Tibial artery (tissue), 4 donors: ENCODE data around the gene PUM2.

Experiments
- DNase-seq, 2 donors: peaks; one replicate each; pipeline ENCODE4 v3.0.0-alpha.2; 2019
- H3K27ac ChIP-seq, 2 donors: fragments of 200-600 bp; sonication (generic) in 1 of 2; 1 replicate in 1 of 2; 2 replicates in 1 of 2; pipeline ENCODE4 v1.5.1; 2018 to 2019; ENCODE audit warnings: mild to moderate bottlenecking in 1 of 2
- H3K27me3 ChIP-seq, 2 donors: fragments of 200-600 bp; sonication (generic) in 1 of 2; one replicate each; pipeline versions ENCODE4 v1.5.1 to v1.6.0; 2016 to 2019
- H3K36me3 ChIP-seq, 3 donors: fragments of 200-600 bp; sonication (generic) in 2 of 3; one replicate each; pipeline ENCODE4 v1.5.1; 2016 to 2019; ENCODE audit warnings: mild to moderate bottlenecking in 2 of 3
- H3K4me1 ChIP-seq, 4 donors: fragments of 200-600 bp; sonication (generic) in 2 of 4; 1 replicate in 3 of 4; 2 replicates in 1 of 4; pipeline ENCODE4 v1.5.1; 2016 to 2019
- H3K4me3 ChIP-seq, 2 donors: fragments of 200-600 bp; sonication (generic) in 1 of 2; 1 replicate in 1 of 2; 2 replicates in 1 of 2; pipeline ENCODE4 v1.5.1; 2018 to 2019; ENCODE audit warnings: mild to moderate bottlenecking in 2 of 2
- H3K9me3 ChIP-seq, 3 donors: fragments of 200-600 bp; sonication (generic) in 1 of 3; one replicate each; pipeline ENCODE4 v1.5.1; 2016 to 2019
- intact Hi-C: fragments of 100-400 bp; cut with DNase I; formaldehyde crosslinking; loops from one replicate; pipeline ENCODE4 v1.15.0; 2023; ENCODE audit warnings: low total_unique reads
- TF ChIP-seq, protein P1 (sequence below), 2 experiments: fragments of 200-600 bp in 1 of 2; fragments of 450-650 bp in 1 of 2; IDR thresholded peaks; one replicate each; pipeline ENCODE4 v1.5.1; 2017 to 2019; ENCODE audit warnings: antibody characterized with exemption in 2 of 2, mild to moderate bottlenecking in 1 of 2, moderate library complexity in 1 of 2

The PUM2 gene

GRCh38 chr2:20307311-20307710, 43.3 kb downstream of the PUM2 start:
- intact Hi-C loops, result no loop called here

GRCh38 chr2:20304411-20304810, 46.2 kb downstream of the PUM2 start:
- no peaks in the 10 kb centered on the region for H3K9me3 ChIP-seq
- peaks cover 0 to 8% (median 0%) of the 10 kb centered on the region in 4 donors for H3K4me1 ChIP-seq
- no peak for DNase-seq
- TF ChIP-seq, protein P1, sequence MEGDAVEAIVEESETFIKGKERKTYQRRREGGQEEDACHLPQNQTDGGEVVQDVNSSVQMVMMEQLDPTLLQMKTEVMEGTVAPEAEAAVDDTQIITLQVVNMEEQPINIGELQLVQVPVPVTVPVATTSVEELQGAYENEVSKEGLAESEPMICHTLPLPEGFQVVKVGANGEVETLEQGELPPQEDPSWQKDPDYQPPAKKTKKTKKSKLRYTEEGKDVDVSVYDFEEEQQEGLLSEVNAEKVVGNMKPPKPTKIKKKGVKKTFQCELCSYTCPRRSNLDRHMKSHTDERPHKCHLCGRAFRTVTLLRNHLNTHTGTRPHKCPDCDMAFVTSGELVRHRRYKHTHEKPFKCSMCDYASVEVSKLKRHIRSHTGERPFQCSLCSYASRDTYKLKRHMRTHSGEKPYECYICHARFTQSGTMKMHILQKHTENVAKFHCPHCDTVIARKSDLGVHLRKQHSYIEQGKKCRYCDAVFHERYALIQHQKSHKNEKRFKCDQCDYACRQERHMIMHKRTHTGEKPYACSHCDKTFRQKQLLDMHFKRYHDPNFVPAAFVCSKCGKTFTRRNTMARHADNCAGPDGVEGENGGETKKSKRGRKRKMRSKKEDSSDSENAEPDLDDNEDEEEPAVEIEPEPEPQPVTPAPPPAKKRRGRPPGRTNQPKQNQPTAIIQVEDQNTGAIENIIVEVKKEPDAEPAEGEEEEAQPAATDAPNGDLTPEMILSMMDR (IDR thresholded peaks at IDR 0.05), result no peak
- intact Hi-C loops, result no loop called here
- no peak overlapping the region for H3K4me3 ChIP-seq
- no peaks in the 10 kb centered on the region for H3K27me3 ChIP-seq
- H3K36me3 ChIP-seq, result peaks cover 34 to 71% (median 41%) of the 10 kb centered on the region in 3 donors
- H3K27ac ChIP-seq, result no peak overlapping the region

More at GRCh38 chr2:20307311-20307710, 43.3 kb downstream of the PUM2 start:
- no peak for DNase-seq
- no peak overlapping the region for H3K4me3 ChIP-seq
- H3K36me3 ChIP-seq, result peaks cover 52 to 64% (median 64%) of the 10 kb centered on the region in 3 donors
- no peak overlapping the region for H3K27ac ChIP-seq
- TF ChIP-seq, protein P1 (IDR thresholded peaks at IDR 0.05), result no peak
- H3K4me1 ChIP-seq, result peaks cover 0 to 8% (median 0%) of the 10 kb centered on the region in 4 donors
- no peaks in the 10 kb centered on the region for H3K9me3 ChIP-seq
- no peaks in the 10 kb centered on the region for H3K27me3 ChIP-seq

DNA sequence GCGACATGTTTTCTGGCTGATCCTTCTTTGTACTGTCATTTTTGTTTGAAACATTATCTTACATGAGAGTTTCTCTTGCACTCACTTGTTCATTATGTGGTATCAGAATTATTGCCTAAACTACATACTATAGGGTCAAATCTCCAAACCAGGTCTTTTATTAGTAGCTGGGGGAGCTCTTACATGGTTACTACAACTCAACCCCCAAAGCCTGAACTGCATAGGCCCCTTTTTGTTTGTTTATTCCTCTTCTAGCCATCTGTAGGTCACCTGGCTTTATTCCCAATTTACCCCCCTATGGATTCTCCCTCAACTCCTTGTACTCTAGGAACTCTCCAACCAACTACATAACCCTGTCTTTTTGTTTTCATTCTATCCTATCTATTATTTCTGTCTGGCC, 46.7 kb downstream of the PUM2 start:
- intact Hi-C loops, result no loop called here
- Histone ChIP-seq H3K4me1 (peaks cover 0 to 8% (median 0%) of the 10 kb centered on the region in 4 donors), H3K4me3 (no peak overlapping the region), H3K9me3 (no peaks in the 10 kb centered on the region), H3K27ac (no peak overlapping the region), H3K27me3 (no peaks in the 10 kb centered on the region), H3K36me3 (peaks cover 37 to 71% (median 38%) of the 10 kb centered on the region in 3 donors)
- TF ChIP-seq, protein P1 (IDR thresholded peaks at IDR 0.05), result no peak
- DNase-seq, result no peak

- TF ChIP-seq, protein P1 (IDR thresholded peaks at IDR 0.05), result no peak
- H3K4me3 ChIP-seq, result no peak overlapping the region
- H3K27ac ChIP-seq, result no peak overlapping the region
- DNase-seq, result no peak
- no peaks in the 10 kb centered on the region for H3K9me3 ChIP-seq
- peaks cover 18 to 69% (median 24%) of the 10 kb centered on the region in 3 donors for H3K36me3 ChIP-seq
- intact Hi-C loops, result no loop called here
- H3K27me3 ChIP-seq, result no peaks in the 10 kb centered on the region
- H3K4me1 ChIP-seq, result peaks cover 0 to 8% (median 0%) of the 10 kb centered on the region in 4 donors
Measured at GRCh38 chr2:20302019-20302418, 48.6 kb downstream of the PUM2 start.

- no peak overlapping the region for H3K27ac ChIP-seq
- H3K4me3 ChIP-seq, result no peak overlapping the region
- H3K36me3 ChIP-seq, result peaks cover 13 to 68% (median 20%) of the 10 kb centered on the region in 3 donors
- H3K4me1 ChIP-seq, result peaks cover 0 to 8% (median 0%) of the 10 kb centered on the region in 4 donors
- intact Hi-C loops, result no loop called here
- DNase-seq, result no peak
- TF ChIP-seq, protein P1 (IDR thresholded peaks at IDR 0.05), result no peak
- H3K27me3 ChIP-seq, result no peaks in the 10 kb centered on the region
- no peaks in the 10 kb centered on the region for H3K9me3 ChIP-seq
Measured at GRCh38 chr2:20300656-20301055, 50.0 kb downstream of the PUM2 start.

DNA sequence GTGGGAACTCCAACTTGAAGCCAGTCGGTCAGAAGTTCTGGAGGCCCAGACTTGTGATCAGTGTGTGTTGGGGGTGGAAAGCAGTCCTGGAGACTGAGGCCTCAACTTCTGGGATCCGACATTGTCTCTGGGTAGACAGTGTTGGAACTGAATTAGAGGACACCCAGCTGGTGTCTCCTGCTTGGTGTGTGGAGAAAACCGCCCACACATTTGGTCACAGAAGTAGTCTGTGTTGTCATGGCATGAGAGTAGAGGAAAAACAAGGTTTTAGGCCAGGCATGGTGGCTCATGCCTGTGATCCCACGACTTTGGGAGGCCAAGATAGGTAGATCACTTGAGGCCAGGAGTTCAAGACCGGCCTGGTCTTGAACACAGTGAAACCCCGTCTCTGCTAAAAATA, 51.5 kb downstream of the PUM2 start:
- H3K4me3 ChIP-seq, result no peak overlapping the region
- peaks cover 0 to 7% (median 0%) of the 10 kb centered on the region in 4 donors for H3K4me1 ChIP-seq
- H3K27me3 ChIP-seq, result no peaks in the 10 kb centered on the region
- no peaks in the 10 kb centered on the region for H3K9me3 ChIP-seq
- DNase-seq, result no peak
- TF ChIP-seq, protein P1 (IDR thresholded peaks at IDR 0.05), result no peak
- H3K36me3 ChIP-seq, result peaks cover 10 to 61% (median 24%) of the 10 kb centered on the region in 3 donors
- H3K27ac ChIP-seq, result no peak overlapping the region
- intact Hi-C loops, result loop anchor here (10.0 kb wide), 1 partner anchor 46 kb away; no protein-coding TSS in a partner anchor
